Omental fat pad (tissue), 4 donors: ENCODE data around the gene GRAMD1C. TPM values are rescaled to one million over a fixed set of nuclear protein-coding genes. Genes with fewer than 3 reads are reported as not detected.

Experiments used
- ATAC-seq: fragments of 150-250 bp; one replicate; pipeline ENCODE4 v1.9.1; 2016; ENCODE audit warnings: mild to moderate bottlenecking, moderate library complexity; ENCODE audit not compliant: low FRiP score
- DNase-seq: peaks from one replicate; pipeline ENCODE4 v3.0.0-alpha.2; 2019; ENCODE audit warnings: low spot score
- CTCF ChIP-seq, 3 donors: fragments of 450-650 bp; IDR thresholded peaks; one replicate each; pipeline ENCODE4 v1.5.1; 2016 to 2017; ENCODE audit warnings: antibody characterized with exemption in 3 of 3, mild to moderate bottlenecking in 3 of 3, moderate library complexity in 2 of 3
- total RNA-seq, 4 donors: library from RNA; depleted of rRNA; stranded (reverse); fragments of >200 nt; gene quantifications; one replicate each; pipeline ENCODE4 v1.1.0, GENCODE V29; 2016

GRAMD1C gene
- 10 to 100 TPM in 1 of 4 donors, 1 to 10 TPM in 3; 1.4 to 10.9 (median 4.9) TPM for total RNA-seq

GRCh38 chr3:113838631-113839209, at the start of gene GRAMD1C:
Gene GRAMD1C (plus strand): TSS chr3:113838788. CDS start chr3:113838910, 122 bp downstream.
- DNase-seq (peak; percentile 86), ATAC-seq (peak; percentile 99)
- TF ChIP-seq CTCF (IDR thresholded peaks at IDR 0.05) = peak in 2 of 3 donors; percentile 18 to 71

- no peak for DNase-seq
- TF ChIP-seq CTCF (IDR thresholded peaks at IDR 0.05) = no peak
- ATAC-seq = no peak
Measured at GRCh38 chr3:113791381-113791780, 47.2 kb upstream of the GRAMD1C start.

DNA sequence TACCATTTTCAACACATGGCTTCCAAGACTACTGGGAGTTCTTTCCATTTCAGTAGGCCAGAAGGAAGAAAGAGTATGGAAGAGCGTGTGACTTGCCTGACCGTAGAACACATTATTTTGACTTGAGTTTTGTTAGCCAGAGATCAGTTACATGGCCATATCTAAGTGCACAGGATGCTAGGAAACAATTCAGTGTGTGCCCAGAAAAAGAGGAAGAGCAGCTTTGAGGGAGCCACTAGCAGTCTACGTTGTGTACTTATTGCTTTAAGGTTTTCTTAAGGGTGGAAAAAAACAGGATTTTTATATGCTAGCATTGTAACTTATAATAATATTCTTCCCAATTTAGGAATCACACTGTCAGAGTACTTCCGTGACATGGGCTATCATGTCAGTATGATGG, 44.1 kb upstream of the GRAMD1C start:
- TF ChIP-seq CTCF (IDR thresholded peaks at IDR 0.05) = no peak

DNA sequence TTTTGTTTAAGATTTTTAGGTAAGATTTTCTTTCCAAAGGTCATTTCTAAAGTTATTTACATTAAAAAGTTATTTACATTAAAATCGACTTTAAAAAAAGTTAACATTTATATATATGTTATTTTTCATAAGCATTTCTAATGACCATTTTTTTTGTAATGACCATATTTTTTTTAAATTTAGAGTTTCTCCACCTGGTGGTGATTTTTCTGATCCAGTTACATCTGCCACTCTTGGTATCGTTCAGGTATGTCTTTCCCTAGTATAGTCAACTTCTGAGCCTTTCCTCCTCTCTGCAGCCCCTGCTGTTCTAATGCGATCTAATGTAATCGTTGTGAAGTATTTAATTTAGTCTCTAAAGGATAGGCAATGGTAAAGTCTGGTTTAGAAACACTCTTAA, 42.9 kb upstream of the GRAMD1C start:
- DNase-seq = no peak
- no peak for TF ChIP-seq CTCF (IDR thresholded peaks at IDR 0.05)
- ATAC-seq = no peak

More for the DNA sequence above, 44.1 kb upstream of the GRAMD1C start:
- no peak for DNase-seq
- ATAC-seq = no peak

DNA sequence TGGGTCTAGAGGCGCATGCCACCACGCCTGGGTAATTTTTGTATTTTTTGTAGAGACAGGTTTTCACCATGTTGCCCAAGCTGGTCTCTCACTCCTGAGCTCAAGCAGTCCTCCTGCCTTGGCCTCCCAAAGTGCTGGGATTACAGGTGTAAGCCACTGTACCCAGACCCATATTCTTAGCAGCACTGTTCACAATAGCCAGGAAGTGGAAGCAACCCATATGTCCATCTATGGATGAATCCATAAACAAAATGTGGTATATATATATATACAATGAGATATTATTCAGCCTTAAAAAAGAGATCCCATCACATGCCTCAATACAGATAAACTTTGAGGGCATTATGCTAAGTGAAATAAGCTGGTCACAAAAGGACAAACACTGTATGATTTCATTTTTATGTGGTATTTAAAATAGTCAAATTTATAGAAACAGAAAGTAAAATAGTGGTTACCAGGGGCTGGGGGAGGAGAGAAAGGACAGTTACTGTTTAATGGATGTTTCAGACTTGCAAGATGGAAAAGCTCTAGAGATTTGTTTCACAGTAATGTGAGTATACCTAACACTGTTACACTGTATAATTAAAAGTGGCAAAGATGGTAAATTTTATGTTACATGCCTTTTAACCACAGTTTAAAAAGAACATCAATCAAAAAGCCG, 35.7 kb upstream of the GRAMD1C start:
- no peak for ATAC-seq
- DNase-seq = no peak
- no peak for TF ChIP-seq CTCF (IDR thresholded peaks at IDR 0.05)

- DNase-seq = no peak
- TF ChIP-seq CTCF (IDR thresholded peaks at IDR 0.05) = no peak
- ATAC-seq = no peak
Measured at GRCh38 chr3:113804661-113805060, 33.9 kb upstream of the GRAMD1C start.

GRCh38 chr3:113805249-113805648, 33.3 kb upstream of the GRAMD1C start:
- no peak for TF ChIP-seq CTCF (IDR thresholded peaks at IDR 0.05)
- no peak for DNase-seq

More at GRCh38 chr3:113805249-113805648, 33.3 kb upstream of the GRAMD1C start:
- no peak for ATAC-seq
